Prostate gland (tissue), 2 donors: ENCODE data around the gene MAMLD1.

Source experiments
- CTCF ChIP-seq, 4 experiments: fragments of 200-600 bp in 2 of 4; fragments of 450-650 bp in 2 of 4; sonication (generic) in 2 of 4; IDR thresholded peaks; 1 replicate in 3 of 4; 2 replicates in 1 of 4; pipeline ENCODE4 v1.5.1; 2016 to 2019; ENCODE audit warnings: antibody characterized with exemption in 4 of 4, mild to moderate bottlenecking in 2 of 4, moderate library complexity in 2 of 4
- POLR2A ChIP-seq: fragments of 450-650 bp; IDR thresholded peaks from one replicate; pipeline ENCODE4 v1.6.1; 2016; ENCODE audit warnings: antibody characterized with exemption, mild to moderate bottlenecking
- POLR2AphosphoS5 ChIP-seq: sonication (generic); formaldehyde crosslinking; IDR thresholded peaks from one replicate; pipeline ENCODE4 v1.6.1; 2017; ENCODE audit warnings: antibody characterized with exemption

GRCh38 chrX:150446151-150446550, 83.0 kb downstream of the MAMLD1 start:
- TF ChIP-seq CTCF (IDR thresholded peaks at IDR 0.05) (no peak), POLR2AphosphoS5 (no peak), POLR2A (no peak)
